ENCODE results near the gene AKNA.

- TF ChIP-seq CTCF (IDR thresholded peaks at IDR 0.05; ENCODE audit: low read length) (no peak), EZH2 (optimal IDR thresholded peaks at IDR 0.05; ENCODE audit: low read depth, low read length) (no peak)
Observed at GRCh38 chr9:114335745-114336144, 52.0 kb downstream of the AKNA start.
